Measurements from ENCODE around the gene SPOCK2.

DNA sequence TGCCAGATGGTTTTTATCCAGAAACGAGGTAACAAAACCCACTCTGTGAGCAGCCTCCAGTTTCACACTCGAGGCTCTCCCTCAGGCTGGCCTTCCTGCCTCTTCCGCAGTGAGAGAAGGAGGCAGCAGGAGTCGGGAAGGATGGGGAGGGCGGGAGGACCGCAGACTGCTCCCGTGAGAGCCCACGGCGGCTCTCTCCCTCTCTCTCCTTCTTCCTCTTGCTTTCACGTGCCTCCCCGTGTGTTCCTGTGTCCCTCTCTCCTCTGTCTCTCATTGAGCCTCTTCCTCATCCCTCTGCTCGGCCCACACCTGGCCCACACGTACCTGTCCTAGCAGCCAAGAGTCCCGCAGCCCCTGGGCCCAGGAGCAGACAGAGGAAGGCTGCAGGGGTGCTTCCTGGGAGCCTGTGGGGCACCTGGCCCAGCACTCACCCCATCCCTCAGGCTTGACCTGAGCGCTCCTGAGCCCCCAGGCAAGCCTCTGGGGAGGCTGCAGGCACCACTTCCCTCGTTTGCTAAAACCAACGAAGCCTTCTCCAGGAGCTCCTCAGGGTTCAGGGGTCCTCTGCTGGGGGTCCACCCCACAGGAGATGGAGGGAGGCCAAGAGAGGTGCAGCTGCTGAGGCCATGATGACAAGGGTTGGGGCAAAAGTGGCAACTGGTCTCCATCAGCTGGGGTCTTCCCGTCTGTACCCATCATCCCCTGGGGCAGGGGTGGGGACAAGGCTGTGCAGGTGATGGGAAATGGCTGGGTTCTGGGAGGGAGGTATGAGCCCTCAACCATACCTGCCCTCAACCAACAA, 13.6 kb downstream of the SPOCK2 start:
- TF ChIP-seq POLR2A (IDR thresholded peaks at IDR 0.05): no peak
- TF ChIP-seq, protein P1, sequence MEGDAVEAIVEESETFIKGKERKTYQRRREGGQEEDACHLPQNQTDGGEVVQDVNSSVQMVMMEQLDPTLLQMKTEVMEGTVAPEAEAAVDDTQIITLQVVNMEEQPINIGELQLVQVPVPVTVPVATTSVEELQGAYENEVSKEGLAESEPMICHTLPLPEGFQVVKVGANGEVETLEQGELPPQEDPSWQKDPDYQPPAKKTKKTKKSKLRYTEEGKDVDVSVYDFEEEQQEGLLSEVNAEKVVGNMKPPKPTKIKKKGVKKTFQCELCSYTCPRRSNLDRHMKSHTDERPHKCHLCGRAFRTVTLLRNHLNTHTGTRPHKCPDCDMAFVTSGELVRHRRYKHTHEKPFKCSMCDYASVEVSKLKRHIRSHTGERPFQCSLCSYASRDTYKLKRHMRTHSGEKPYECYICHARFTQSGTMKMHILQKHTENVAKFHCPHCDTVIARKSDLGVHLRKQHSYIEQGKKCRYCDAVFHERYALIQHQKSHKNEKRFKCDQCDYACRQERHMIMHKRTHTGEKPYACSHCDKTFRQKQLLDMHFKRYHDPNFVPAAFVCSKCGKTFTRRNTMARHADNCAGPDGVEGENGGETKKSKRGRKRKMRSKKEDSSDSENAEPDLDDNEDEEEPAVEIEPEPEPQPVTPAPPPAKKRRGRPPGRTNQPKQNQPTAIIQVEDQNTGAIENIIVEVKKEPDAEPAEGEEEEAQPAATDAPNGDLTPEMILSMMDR (IDR thresholded peaks at IDR 0.05): no peak
- no peak for TF ChIP-seq EP300 (IDR thresholded peaks at IDR 0.05)
